SIG-M5 treated with dmso at 0.1 percent for 504 hours (cell line): ENCODE data around the gene AGBL5.

ENCODE experiments used
- DNase-seq: peaks from one replicate; lab custom pipeline; 2025; ENCODE audit not compliant: unreplicated experiment; lab: John Stamatoyannopoulos, UW

Gene AGBL5

GRCh38 chr2:27050996-27051901 lies at the start of gene AGBL5:
Gene AGBL5, plus strand, starts transcription at chr2:27051668. Its CDS starts 1,291 bp downstream, at chr2:27052959.
- peak; percentile 95 for DNase-seq

- DNase-seq = no peak
These were observed 49.5 kb upstream of the AGBL5 start for GRCh38 chr2:27001950-27002349.

- DNase-seq = no peak
These were observed 48.5 kb upstream of the AGBL5 start for GRCh38 chr2:27003007-27003406.

- no peak for DNase-seq
These were observed 47.6 kb upstream of the AGBL5 start for GRCh38 chr2:27003857-27004256.

- DNase-seq = no peak
These were observed 44.7 kb upstream of the AGBL5 start for GRCh38 chr2:27006602-27007415.

GRCh38 chr2:27007416-27008374 lies 43.8 kb upstream of the AGBL5 start:
- DNase-seq = no peak

GRCh38 chr2:27008678-27009077 lies 42.8 kb upstream of the AGBL5 start:
- DNase-seq = no peak

- DNase-seq = no peak
These were observed 42.4 kb upstream of the AGBL5 start for GRCh38 chr2:27009083-27009482.

GRCh38 chr2:27009716-27010115 lies 41.8 kb upstream of the AGBL5 start:
- DNase-seq = no peak

- no peak for DNase-seq
These were observed 41.3 kb upstream of the AGBL5 start for GRCh38 chr2:27010139-27010538.

- DNase-seq = no peak
These were observed 37.7 kb upstream of the AGBL5 start for GRCh38 chr2:27013738-27014137.

GRCh38 chr2:27014771-27015433 lies 36.6 kb upstream of the AGBL5 start:
- no peak for DNase-seq

GRCh38 chr2:27016801-27017325 lies 34.6 kb upstream of the AGBL5 start:
- peak; percentile 62 for DNase-seq

GRCh38 chr2:27018142-27018541 lies 33.3 kb upstream of the AGBL5 start:
- DNase-seq = no peak

GRCh38 chr2:27019459-27019858 lies 32.0 kb upstream of the AGBL5 start:
- DNase-seq = no peak

- no peak for DNase-seq
These were observed 31.3 kb upstream of the AGBL5 start for GRCh38 chr2:27019931-27020855.

GRCh38 chr2:27021253-27022049 lies 30.0 kb upstream of the AGBL5 start:
- peak; percentile 15 for DNase-seq

- no peak for DNase-seq
These were observed 27.7 kb upstream of the AGBL5 start for GRCh38 chr2:27023740-27024139.
